ENCODE data around the gene GNAT2.

GRCh38 chr1:109586055-109586454 is 33.4 kb downstream of the GNAT2 start:
- TF ChIP-seq POLR2A (IDR thresholded peaks at IDR 0.05), result no peak
- no peak for TF ChIP-seq CTCF (IDR thresholded peaks at IDR 0.05 in 4 of 5, conservative IDR thresholded peaks at IDR 0.05 in 1 of 5)
